GM12891 (cell line): ENCODE measurements around the gene BCAS1.

ENCODE experiments used
- PAX5 ChIP-seq: IDR thresholded peaks from 2 replicates; pipeline ENCODE4 v1.6.1; 2011; ENCODE audit warnings: low read length, moderate library complexity, mild to moderate bottlenecking; ENCODE audit not compliant: insufficient read depth, severe bottlenecking
- POLR2A ChIP-seq: IDR thresholded peaks from 2 replicates; pipeline ENCODE4 v1.6.1; 2011; ENCODE audit warnings: low read depth, low read length, control low read depth
- POLR2AphosphoS5 ChIP-seq: IDR thresholded peaks from 2 replicates; pipeline ENCODE4 v1.6.1; 2011; ENCODE audit warnings: low read depth, low read length, control low read depth
- POU2F2 ChIP-seq: IDR thresholded peaks from 2 replicates; pipeline ENCODE4 v1.6.1; 2011; ENCODE audit warnings: low read depth, mild to moderate bottlenecking, control low read depth, low read length, moderate library complexity
- SPI1 ChIP-seq: IDR thresholded peaks from 2 replicates; pipeline ENCODE4 v1.6.1; 2011; ENCODE audit warnings: low read depth, low read length, control low read depth
- TAF1 ChIP-seq: IDR thresholded peaks from 2 replicates; pipeline ENCODE4 v1.6.1; 2011; ENCODE audit warnings: low read depth, low read length, control low read depth

DNA sequence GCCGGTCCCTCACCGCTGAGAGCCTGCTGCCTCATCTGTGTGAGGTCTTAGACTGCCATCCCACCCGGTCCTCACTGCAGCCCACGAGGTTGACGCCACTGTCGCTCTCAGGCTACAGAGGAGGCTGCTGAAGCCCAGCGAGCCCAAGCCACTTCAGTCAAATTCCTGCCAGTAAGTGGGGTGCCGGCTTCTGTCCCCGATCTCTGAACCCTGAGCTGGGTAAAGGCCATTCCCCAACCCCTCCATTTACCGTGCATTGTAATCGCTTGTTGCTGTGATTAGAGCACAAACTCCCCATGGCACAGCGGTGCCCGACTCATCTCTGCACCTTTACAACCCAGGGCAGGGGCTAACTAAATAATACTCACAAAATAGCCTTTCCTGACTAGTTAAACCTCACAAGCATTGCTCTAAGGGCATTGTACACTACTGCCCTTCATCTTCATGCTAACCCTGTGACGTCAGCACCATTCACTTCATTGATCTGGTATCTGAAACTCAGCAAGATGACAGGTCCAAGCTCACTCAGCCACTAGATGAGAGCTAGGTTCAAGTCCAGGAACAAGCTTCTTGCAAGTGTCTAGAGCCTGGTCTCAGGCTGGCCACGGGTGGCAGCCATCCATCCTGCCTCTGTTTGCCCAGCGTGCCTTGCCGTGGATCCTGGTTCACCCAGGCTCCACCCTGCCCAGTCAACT lies 122.7 kb downstream of the BCAS1 start:
- TF ChIP-seq POLR2A: no peak
- no peak for TF ChIP-seq POLR2AphosphoS5
- no peak for TF ChIP-seq TAF1
- no peak for TF ChIP-seq PAX5
- TF ChIP-seq POU2F2: no peak
- TF ChIP-seq SPI1: no peak
